ENCODE results near the gene KCNIP1.

GRCh38 chr5:170633235-170634081 lies 129.6 kb downstream of the KCNIP1 start:
- TF ChIP-seq POLR2AphosphoS5 (IDR thresholded peaks at IDR 0.05; ENCODE audit: borderline replicate concordance, low read depth, low read length): no peak
- no peak for TF ChIP-seq EZH2 (IDR thresholded peaks at IDR 0.05)
- no peak for TF ChIP-seq FOXP2 (optimal IDR thresholded peaks at IDR 0.05; ENCODE audit: control extremely low read depth, extremely low read length, insufficient read depth)
